Left forelimb (tissue), 1 donor: ENCODE results near the gene CDC42BPB.

Source experiments
- DNase-seq: peaks from one replicate; pipeline ENCODE4 v3.0.0-alpha.2; 2018; ENCODE audit warnings: low spot score

The CDC42BPB gene

GRCh38 chr14:103019236-103019635 is 38.1 kb downstream of the CDC42BPB start:
- DNase-seq, result no peak

GRCh38 chr14:103016594-103016993 is 40.8 kb downstream of the CDC42BPB start:
- DNase-seq, result no peak

DNA sequence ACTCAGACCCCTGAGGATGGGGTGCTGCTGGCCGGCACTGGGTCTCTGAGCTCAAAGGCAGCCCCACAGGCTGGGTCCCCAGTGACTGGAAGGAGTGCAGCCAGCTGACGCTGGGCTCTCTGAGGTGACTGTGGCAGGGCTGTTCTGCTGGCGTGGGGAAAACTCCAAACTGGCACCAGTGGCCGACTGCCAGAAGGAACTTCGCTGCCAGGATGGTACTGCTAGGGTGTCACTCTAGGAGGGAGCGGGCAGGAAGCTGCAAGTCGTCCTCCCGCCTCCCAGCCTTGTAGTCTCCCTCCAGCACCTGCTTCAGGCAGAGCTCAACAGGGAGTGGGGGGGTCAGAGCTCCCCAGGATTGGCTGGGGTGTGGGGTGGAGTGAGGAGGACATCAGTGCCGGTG is 41.3 kb downstream of the CDC42BPB start:
- no peak for DNase-seq

GRCh38 chr14:103015426-103015825 is 41.9 kb downstream of the CDC42BPB start:
- no peak for DNase-seq

- no peak for DNase-seq
Measured at GRCh38 chr14:103014466-103015228, 42.7 kb downstream of the CDC42BPB start.

GRCh38 chr14:103013028-103013427 is 44.3 kb downstream of the CDC42BPB start:
- no peak for DNase-seq

DNA sequence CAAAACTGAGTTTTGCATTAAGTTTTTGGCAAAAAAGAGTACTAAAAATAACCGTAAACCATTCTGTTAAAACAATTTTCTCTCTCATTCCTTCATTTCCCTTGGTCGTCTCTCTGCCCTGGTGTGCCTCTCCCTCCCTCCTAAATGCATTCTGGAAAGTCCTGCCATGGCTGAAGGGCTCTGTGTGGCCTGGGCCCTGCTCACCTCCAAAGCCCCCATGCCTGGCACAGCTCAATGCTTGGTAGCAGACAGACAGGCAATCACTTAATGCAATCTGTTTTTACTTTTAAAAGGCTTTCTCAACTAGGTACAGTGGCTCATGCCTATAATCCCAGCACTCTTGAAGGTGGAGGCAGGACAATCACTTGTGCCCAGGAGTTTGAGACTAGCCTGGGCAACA is 47.8 kb downstream of the CDC42BPB start:
- DNase-seq, result no peak

- no peak for DNase-seq
Measured at GRCh38 chr14:103008768-103009357, 48.5 kb downstream of the CDC42BPB start.

- DNase-seq, result no peak
Measured at GRCh38 chr14:103008126-103008525, 49.2 kb downstream of the CDC42BPB start.

- no peak for DNase-seq
Measured at GRCh38 chr14:103007555-103007954, 49.8 kb downstream of the CDC42BPB start.

DNA sequence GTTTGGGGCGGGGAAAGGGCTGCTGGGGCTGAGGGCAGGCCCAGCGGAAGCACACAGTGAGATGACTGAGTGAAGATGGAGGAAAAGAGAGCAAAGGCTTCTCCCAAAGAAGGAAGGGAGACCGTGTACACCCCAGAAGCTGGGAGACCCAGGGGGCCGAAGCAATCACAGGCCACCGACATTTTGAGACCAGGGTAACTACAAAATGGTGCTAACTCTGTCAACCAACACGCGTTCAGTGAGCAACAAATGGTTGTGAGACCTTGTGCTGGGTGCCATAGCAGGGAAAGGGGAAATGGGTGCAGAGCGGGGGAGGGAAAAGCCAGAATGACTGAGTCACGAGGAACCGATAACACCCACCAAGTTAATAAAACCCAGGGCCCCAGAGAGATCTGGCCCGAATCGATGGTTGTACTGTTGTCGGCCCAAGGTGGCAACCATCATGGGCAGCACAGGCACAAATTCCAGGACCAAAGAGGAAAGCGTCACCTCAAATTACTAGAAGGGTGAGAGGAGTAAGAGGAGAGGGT is 50.3 kb downstream of the CDC42BPB start:
- DNase-seq, result no peak

DNA sequence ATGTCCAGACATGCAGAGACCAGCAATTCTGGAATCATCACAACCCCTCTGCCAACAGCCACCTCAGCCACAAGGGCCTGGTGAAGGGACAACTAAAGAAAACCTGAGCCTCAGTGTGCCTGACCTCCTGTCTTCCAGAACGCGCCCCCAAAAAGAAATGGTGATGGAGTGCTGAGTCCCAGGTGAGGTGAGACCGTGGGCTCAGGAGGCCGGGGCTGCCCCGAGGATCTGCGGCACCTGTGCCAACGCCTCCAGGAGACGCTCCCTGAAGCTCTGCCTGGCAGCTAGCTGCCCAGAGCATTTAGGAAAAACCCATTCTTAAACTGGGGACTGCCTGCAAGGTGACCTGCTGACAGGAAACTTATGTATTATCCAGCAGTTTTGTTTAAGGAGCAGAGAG is 51.2 kb downstream of the CDC42BPB start:
- DNase-seq, result no peak

- no peak for DNase-seq
Measured at GRCh38 chr14:103003850-103004249, 53.5 kb downstream of the CDC42BPB start.

DNA sequence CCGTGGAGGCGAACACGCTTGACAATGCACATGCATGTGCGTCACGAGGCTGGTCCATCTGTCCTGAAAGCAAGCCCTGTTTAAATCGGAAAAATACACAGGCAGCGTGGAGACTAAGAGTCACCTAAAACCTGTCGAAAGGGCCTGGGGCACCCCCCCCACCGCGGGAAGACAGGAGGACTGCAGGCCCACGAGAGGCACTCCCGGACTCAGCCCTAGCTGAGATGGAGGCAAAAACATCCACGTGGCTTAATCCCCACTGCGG is 54.1 kb downstream of the CDC42BPB start:
- no peak for DNase-seq

DNA sequence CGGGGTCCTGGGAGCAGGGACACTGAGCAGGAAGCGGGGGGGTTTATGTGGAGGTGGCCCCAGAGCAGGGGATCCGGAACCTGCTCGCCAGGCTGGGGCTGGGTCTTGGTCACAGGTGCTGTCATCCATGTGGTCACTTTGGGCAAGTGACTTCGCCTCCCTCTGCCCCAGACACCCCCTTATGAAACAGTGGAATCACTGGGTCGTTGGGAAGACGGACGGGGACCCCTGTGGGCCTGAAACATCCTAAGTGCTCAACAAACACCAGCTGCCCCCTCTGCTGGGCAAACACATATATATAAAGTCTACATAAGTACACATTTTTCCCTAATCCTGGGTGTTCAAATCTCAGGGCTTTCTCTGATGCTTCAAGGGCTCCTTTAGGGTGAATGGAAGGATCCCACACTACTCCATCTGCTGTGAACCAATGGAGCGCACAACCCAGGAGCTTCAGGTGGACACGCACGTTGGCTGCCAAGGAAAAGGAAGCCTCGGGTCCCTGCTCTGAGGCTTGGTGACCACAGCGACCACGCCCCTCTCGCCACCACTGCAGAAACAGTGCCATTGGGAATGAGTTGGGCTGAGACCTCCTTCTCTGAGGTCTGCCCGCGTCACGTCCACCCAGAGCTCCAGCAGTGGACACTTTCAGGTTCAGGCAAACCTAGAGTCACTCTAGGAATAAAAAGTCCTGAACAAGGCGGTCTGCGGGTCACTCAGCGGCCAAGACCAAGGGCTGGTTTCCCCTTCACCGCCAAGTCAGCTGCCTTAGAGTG is 54.6 kb downstream of the CDC42BPB start:
- DNase-seq, result no peak

- DNase-seq, result no peak
Measured at GRCh38 chr14:103001651-103002396, 55.5 kb downstream of the CDC42BPB start.

- DNase-seq, result no peak
Measured at GRCh38 chr14:103001226-103001625, 56.1 kb downstream of the CDC42BPB start.

GRCh38 chr14:103000291-103000921 is 56.9 kb downstream of the CDC42BPB start:
- no peak for DNase-seq

GRCh38 chr14:102999227-102999895 is 58.0 kb downstream of the CDC42BPB start:
- no peak for DNase-seq

GRCh38 chr14:102998393-102998792 is 59.0 kb downstream of the CDC42BPB start:
- no peak for DNase-seq

DNA sequence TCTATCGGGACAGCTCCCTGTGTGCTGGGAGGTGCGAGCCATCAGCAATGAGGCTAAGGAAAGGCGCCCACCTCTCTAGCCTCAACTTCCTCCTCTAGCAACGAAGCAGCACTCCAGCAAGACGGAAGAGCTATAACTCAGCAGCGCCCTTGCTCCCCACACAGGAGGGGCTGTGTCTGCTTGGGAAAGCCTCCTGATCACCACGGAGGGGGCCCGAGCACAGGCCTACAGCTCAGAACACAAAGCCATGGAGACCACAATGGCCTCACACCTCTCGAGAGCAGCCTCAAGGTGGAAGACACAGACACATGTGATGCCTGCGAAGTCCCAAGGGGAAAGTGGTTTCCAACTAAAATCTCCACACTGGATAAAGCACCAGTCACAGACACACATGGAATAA is 60.4 kb downstream of the CDC42BPB start:
- DNase-seq, result no peak
